ENCODE results near the gene SLC25A43.

DNA sequence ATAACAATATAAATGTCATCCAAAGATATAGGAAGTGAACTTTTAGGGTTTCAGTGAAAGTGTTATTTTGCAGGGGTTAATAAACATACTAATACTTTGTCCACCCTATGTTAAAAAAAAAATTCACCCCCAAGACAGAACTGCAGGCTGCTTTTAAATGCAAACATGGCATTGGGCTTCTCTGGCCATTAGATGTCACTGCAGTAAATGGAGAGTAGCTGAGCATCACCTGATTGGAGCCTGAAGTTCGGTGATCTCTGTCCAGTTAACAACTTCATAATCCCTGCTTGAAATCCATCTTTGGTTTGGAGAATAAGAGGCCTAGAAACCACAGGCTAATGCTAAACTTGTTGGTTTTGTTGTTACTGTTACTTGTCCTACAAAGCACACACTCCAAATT, 18.7 kb downstream of the SLC25A43 start:
- TF ChIP-seq, protein P1, sequence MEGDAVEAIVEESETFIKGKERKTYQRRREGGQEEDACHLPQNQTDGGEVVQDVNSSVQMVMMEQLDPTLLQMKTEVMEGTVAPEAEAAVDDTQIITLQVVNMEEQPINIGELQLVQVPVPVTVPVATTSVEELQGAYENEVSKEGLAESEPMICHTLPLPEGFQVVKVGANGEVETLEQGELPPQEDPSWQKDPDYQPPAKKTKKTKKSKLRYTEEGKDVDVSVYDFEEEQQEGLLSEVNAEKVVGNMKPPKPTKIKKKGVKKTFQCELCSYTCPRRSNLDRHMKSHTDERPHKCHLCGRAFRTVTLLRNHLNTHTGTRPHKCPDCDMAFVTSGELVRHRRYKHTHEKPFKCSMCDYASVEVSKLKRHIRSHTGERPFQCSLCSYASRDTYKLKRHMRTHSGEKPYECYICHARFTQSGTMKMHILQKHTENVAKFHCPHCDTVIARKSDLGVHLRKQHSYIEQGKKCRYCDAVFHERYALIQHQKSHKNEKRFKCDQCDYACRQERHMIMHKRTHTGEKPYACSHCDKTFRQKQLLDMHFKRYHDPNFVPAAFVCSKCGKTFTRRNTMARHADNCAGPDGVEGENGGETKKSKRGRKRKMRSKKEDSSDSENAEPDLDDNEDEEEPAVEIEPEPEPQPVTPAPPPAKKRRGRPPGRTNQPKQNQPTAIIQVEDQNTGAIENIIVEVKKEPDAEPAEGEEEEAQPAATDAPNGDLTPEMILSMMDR (conservative IDR thresholded peaks at IDR 0.05), result 0 out of 2 replicates have a peak, but pooled peaks have one; percentile 25
- TF ChIP-seq EZH2 (IDR thresholded peaks at IDR 0.05; ENCODE audit: low read depth), result no peak
